Uterus (tissue), 2 donors: ENCODE data around the gene GPHB5.
A peak's percentile ranks its signal among the peaks of the same experiment; 100 is the strongest.

ENCODE experiments used
- POLR2A ChIP-seq, 2 donors: fragments of 450-650 bp; IDR thresholded peaks; one replicate each; pipeline ENCODE4 v1.6.1; 2016; ENCODE audit warnings: antibody characterized with exemption in 2 of 2, mild to moderate bottlenecking in 1 of 2, moderate library complexity in 1 of 2
- TF ChIP-seq, protein P1 (sequence below), 4 experiments: fragments of 200-600 bp in 2 of 4; fragments of 450-650 bp in 2 of 4; sonication (generic) in 2 of 4; IDR thresholded peaks; one replicate each; pipeline ENCODE4 v1.5.1; 2016 to 2019; ENCODE audit warnings: antibody characterized with exemption in 4 of 4, mild to moderate bottlenecking in 2 of 4, moderate library complexity in 1 of 4

GRCh38 chr14:63276492-63277342, 42.0 kb downstream of the GPHB5 start:
- TF ChIP-seq POLR2A (IDR thresholded peaks at IDR 0.05): no peak
- TF ChIP-seq, protein P1, sequence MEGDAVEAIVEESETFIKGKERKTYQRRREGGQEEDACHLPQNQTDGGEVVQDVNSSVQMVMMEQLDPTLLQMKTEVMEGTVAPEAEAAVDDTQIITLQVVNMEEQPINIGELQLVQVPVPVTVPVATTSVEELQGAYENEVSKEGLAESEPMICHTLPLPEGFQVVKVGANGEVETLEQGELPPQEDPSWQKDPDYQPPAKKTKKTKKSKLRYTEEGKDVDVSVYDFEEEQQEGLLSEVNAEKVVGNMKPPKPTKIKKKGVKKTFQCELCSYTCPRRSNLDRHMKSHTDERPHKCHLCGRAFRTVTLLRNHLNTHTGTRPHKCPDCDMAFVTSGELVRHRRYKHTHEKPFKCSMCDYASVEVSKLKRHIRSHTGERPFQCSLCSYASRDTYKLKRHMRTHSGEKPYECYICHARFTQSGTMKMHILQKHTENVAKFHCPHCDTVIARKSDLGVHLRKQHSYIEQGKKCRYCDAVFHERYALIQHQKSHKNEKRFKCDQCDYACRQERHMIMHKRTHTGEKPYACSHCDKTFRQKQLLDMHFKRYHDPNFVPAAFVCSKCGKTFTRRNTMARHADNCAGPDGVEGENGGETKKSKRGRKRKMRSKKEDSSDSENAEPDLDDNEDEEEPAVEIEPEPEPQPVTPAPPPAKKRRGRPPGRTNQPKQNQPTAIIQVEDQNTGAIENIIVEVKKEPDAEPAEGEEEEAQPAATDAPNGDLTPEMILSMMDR (IDR thresholded peaks at IDR 0.05): peak; percentile 72 to 93 (median 82)
